NT2/D1 (cell line): ENCODE measurements around the gene NKD1.

Experiments used
- DNase-seq: peaks from one replicate; pipeline ENCODE4 v3.0.0-alpha.2; 2011; ENCODE audit warnings: low read depth, low spot score
- H3K27me3 ChIP-seq: 2 replicates; pipeline ENCODE4 v1.6.0; 2011; ENCODE audit warnings: mild to moderate bottlenecking; ENCODE audit not compliant: insufficient read length, insufficient read depth
- H3K36me3 ChIP-seq: 2 replicates; pipeline ENCODE4 v1.6.1; 2011; ENCODE audit warnings: mild to moderate bottlenecking, low read length, mixed read lengths; ENCODE audit not compliant: insufficient read depth, insufficient read length
- H3K4me1 ChIP-seq: 2 replicates; pipeline ENCODE4 v1.5.1; 2011; ENCODE audit not compliant: insufficient read depth, insufficient read length
- H3K4me3 ChIP-seq: 2 replicates; pipeline ENCODE4 v1.5.1; 2011; ENCODE audit warnings: low read depth; ENCODE audit not compliant: insufficient read length
- H3K9ac ChIP-seq: 2 replicates; pipeline ENCODE4 v1.6.0; 2011; ENCODE audit warnings: low read depth; ENCODE audit not compliant: insufficient read length
- H3K9me3 ChIP-seq: 2 replicates; pipeline ENCODE4 v1.5.1; 2011; ENCODE audit warnings: mild to moderate bottlenecking, low read length; ENCODE audit not compliant: insufficient read depth
- SUZ12 ChIP-seq: IDR thresholded peaks from 2 replicates; pipeline ENCODE4 v1.6.1; 2011; ENCODE audit not compliant: insufficient read length, insufficient read depth; ENCODE audit errors: extremely low read depth
- YY1 ChIP-seq: IDR thresholded peaks from 2 replicates; pipeline ENCODE4 v1.6.1; 2011; ENCODE audit not compliant: insufficient read length, insufficient read depth
- ZNF274 ChIP-seq: IDR thresholded peaks from 2 replicates; pipeline ENCODE4 v1.6.1; 2011; ENCODE audit warnings: mild to moderate bottlenecking, low read depth, low read length

The NKD1 gene

GRCh38 chr16:50571786-50572185 lies 23.6 kb downstream of the NKD1 start:
- TF ChIP-seq ZNF274 (no peak), SUZ12 (no peak), YY1 (no peak)
- H3K27me3 ChIP-seq, result no peaks in the 10 kb centered on the region
- no peak overlapping the region for H3K9ac ChIP-seq
- DNase-seq, result no peak
- peaks cover 6% of the 10 kb centered on the region for H3K4me1 ChIP-seq
- no peak overlapping the region for H3K4me3 ChIP-seq
- H3K9me3 ChIP-seq, result no peaks in the 10 kb centered on the region
- H3K36me3 ChIP-seq, result peaks cover 75% of the 10 kb centered on the region

GRCh38 chr16:50572700-50573099 lies 24.5 kb downstream of the NKD1 start:
- Histone ChIP-seq H3K27me3 (no peaks in the 10 kb centered on the region), H3K4me1 (peaks cover 6% of the 10 kb centered on the region), H3K9ac (no peak overlapping the region), H3K4me3 (no peak overlapping the region), H3K9me3 (no peaks in the 10 kb centered on the region), H3K36me3 (peaks cover 74% of the 10 kb centered on the region)
- DNase-seq, result no peak
- TF ChIP-seq SUZ12 (no peak), ZNF274 (no peak), YY1 (no peak)

DNA sequence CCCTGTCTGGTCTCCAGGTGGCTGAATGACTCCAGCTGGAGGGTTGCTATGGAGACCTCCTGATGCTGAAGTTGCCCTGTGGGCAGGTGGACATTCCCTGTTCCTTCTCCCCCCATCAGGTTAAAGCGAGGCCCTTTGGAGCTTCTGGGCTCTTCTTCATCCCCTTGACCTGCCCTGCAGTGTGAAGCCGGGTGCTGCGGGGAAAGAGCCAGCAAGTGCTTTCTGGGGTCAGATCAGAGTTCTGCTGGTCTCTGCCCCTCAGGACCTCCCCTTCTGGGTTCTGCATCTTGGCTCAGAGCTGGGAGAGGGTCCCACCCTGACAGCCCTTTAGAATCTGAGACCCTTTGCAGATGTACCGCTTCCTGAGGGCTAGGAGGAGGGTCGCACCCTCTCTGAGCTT lies 25.1 kb downstream of the NKD1 start:
- no peak for TF ChIP-seq YY1
- no peak for TF ChIP-seq SUZ12
- TF ChIP-seq ZNF274, result no peak
- Histone ChIP-seq H3K4me3 (no peak overlapping the region), H3K9ac (no peak overlapping the region), H3K36me3 (peaks cover 79% of the 10 kb centered on the region), H3K27me3 (no peaks in the 10 kb centered on the region), H3K4me1 (peaks cover 6% of the 10 kb centered on the region), H3K9me3 (no peaks in the 10 kb centered on the region)
- DNase-seq, result no peak

DNA sequence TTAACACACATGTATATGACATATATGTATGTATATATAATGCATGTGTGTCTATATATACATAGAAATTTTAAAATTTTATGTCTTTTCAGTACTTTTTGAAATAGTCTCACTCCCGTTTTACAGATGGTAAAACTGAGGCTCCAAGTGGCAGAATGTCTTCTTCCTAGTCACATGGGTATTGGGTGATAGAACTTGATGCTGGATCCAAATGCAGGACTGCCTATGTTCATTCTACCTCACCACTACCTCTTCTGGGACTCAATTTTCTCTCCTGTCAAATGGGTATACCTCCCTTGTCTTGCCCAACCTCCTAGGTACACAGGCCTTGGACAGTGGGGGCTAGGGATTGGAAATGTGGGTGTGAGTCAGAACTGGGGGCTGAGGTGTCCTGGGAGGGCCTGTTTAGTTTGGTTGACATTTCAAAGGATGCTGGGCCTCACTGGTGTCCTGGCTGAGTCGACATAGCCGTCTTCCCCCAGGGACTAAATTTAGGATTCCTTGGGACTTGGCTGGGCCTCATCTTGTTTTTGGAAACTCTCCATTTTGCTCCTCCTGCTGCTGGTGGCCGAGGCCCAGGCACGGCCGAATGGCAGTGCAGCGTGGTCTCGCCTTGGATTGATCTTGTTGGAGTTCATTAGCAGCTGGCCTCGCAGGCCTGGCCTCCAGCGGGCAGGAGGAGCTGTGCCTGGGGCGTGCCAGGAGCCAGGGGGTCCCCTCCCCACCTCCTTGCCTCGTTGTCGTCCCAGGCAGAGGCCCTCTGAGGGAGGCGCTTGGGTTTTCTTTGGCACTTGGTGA lies 25.9 kb downstream of the NKD1 start:
- peaks cover 78% of the 10 kb centered on the region for H3K36me3 ChIP-seq
- H3K4me3 ChIP-seq, result no peak overlapping the region
- TF ChIP-seq SUZ12 (no peak), ZNF274 (no peak), YY1 (no peak)
- no peak overlapping the region for H3K9ac ChIP-seq
- H3K9me3 ChIP-seq, result no peaks in the 10 kb centered on the region
- H3K27me3 ChIP-seq, result no peaks in the 10 kb centered on the region
- peaks cover 6% of the 10 kb centered on the region for H3K4me1 ChIP-seq
- DNase-seq, result no peak

DNA sequence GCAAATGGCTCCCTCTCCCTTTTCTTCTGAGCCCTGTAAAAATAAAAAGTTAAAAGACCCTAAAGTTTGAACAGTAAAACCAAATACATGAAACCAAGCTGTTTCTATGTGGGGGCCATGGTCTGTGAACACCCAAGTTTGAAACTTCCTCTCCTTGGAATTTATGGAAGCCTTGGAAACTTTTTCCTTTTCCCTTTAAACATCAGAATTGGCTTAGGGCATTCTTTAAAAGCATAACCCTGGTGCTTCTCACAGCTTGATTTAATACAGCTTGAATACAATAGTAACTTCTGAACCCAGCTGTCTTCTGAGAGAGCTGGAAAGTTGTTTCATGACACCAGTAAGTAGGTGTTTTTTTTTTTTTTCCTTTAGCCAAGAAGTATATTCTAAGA lies 26.5 kb downstream of the NKD1 start:
- peaks cover 77% of the 10 kb centered on the region for H3K36me3 ChIP-seq
- no peak for TF ChIP-seq YY1
- no peak for TF ChIP-seq ZNF274
- TF ChIP-seq SUZ12, result no peak
- H3K9ac ChIP-seq, result no peak overlapping the region
- peaks cover 6% of the 10 kb centered on the region for H3K4me1 ChIP-seq
- no peak overlapping the region for H3K4me3 ChIP-seq
- no peak for DNase-seq
- H3K27me3 ChIP-seq, result no peaks in the 10 kb centered on the region
- no peaks in the 10 kb centered on the region for H3K9me3 ChIP-seq

GRCh38 chr16:50575743-50576142 lies 27.5 kb downstream of the NKD1 start:
- H3K4me1 ChIP-seq, result peaks cover 6% of the 10 kb centered on the region
- H3K36me3 ChIP-seq, result peaks cover 71% of the 10 kb centered on the region
- DNase-seq, result no peak
- no peak overlapping the region for H3K4me3 ChIP-seq
- H3K27me3 ChIP-seq, result no peaks in the 10 kb centered on the region
- TF ChIP-seq ZNF274, result no peak
- TF ChIP-seq YY1, result no peak
- TF ChIP-seq SUZ12, result no peak
- H3K9ac ChIP-seq, result no peak overlapping the region
- no peaks in the 10 kb centered on the region for H3K9me3 ChIP-seq

- peaks cover 65% of the 10 kb centered on the region for H3K36me3 ChIP-seq
- H3K4me3 ChIP-seq, result no peak overlapping the region
- H3K27me3 ChIP-seq, result no peaks in the 10 kb centered on the region
- TF ChIP-seq SUZ12, result no peak
- no peak for TF ChIP-seq YY1
- no peak for TF ChIP-seq ZNF274
- DNase-seq, result no peak
- no peak overlapping the region for H3K9ac ChIP-seq
- H3K4me1 ChIP-seq, result peaks cover 8% of the 10 kb centered on the region
- H3K9me3 ChIP-seq, result no peaks in the 10 kb centered on the region
Measured at GRCh38 chr16:50576403-50577113, 28.4 kb downstream of the NKD1 start.
